Measurements from ENCODE around the gene ZNF786.

ZNF786 gene

GRCh38 chr7:149090397-149091195, at the start of gene ZNF786:
Gene ZNF786 (minus strand): TSS chr7:149090718. CDS start chr7:149090640, 78 bp downstream.
- Histone ChIP-seq H3K9me3 (ENCODE audit: low read length) (peaks cover 15% of the 10 kb centered on the region), H2AFZ (ENCODE audit: low read depth, low read length) (peak within 1 kb of the TSS; percentile 91), H3K27me3 (ENCODE audit: insufficient read depth, low read length) (no peaks in the 10 kb centered on the region), H3K4me3 (ENCODE audit: low read length) (peak within 1 kb of the TSS; percentile 68), H3K4me1 (ENCODE audit: insufficient read depth, low read length) (no peaks in the 10 kb centered on the region), H3K36me3 (ENCODE audit: insufficient read depth, low read length) (peaks cover 9% of the 10 kb centered on the region)

DNA sequence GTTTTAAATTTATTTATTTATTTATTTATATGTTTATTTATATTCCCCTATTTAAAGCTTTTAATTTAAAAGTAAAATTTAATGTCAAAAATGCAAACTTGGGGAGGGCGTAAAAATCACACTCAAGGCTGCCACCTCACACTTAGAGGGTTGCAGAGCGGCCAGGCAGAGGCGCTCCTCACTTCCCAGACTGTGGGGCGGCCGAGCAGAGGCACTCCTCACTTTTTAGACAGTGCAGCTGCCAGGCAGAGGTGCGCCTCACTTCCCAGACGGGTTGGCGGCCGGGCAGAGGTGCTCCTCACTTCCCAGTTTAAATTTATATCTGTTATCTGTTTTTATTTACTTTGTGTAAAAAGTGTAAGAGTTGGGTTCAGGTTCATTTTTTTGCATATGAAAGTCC, 45.6 kb upstream of the ZNF786 start:
- Histone ChIP-seq H3K9me3 (ENCODE audit: low read length) (peaks cover 3% of the 10 kb centered on the region), H3K4me1 (ENCODE audit: insufficient read depth, low read length) (no peaks in the 10 kb centered on the region), H3K27me3 (ENCODE audit: insufficient read depth, low read length) (no peaks in the 10 kb centered on the region), H3K4me3 (ENCODE audit: low read length) (no peak overlapping the region), H3K36me3 (ENCODE audit: insufficient read depth, low read length) (peaks cover 11% of the 10 kb centered on the region), H2AFZ (ENCODE audit: low read depth, low read length) (no peak overlapping the region)

- Histone ChIP-seq H3K4me3 (ENCODE audit: low read length) (no peak overlapping the region), H3K9me3 (ENCODE audit: low read length) (peaks cover 7% of the 10 kb centered on the region), H3K36me3 (ENCODE audit: insufficient read depth, low read length) (peaks cover 24% of the 10 kb centered on the region), H3K4me1 (ENCODE audit: insufficient read depth, low read length) (no peaks in the 10 kb centered on the region), H3K27me3 (ENCODE audit: insufficient read depth, low read length) (no peaks in the 10 kb centered on the region), H2AFZ (ENCODE audit: low read depth, low read length) (no peak overlapping the region)
Observed at GRCh38 chr7:149133028-149133710, 42.7 kb upstream of the ZNF786 start.

DNA sequence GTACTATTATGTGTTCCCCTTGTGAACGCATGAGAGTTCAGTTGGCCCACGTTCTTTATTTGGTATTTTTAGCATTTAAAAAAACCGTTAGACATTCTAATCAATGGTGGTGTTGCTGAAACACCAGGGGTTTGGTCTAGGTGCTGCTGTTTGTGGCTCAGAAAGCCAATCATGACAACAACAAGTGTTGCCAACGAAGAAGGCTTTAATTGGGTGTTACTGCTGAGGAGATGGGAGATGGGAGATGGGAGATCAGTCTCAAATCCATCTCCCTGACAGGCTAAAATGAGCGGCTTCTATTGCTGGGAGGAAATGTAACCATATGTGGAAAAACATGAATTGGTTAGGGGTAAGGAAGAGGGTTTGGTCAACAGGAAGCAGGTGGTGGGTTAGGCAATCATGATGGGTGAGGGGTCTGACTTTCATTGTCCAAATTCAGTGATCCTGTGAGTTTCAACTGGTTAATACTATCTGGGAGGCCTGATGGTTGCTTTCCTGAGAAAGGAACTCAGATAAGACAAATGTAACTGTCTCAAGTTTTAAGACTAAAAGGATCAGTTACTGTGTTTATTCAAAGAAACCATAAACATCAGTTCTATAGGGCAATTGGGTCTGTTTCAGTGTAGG, 40.2 kb upstream of the ZNF786 start:
- Histone ChIP-seq H2AFZ (ENCODE audit: low read depth, low read length) (no peak overlapping the region), H3K36me3 (ENCODE audit: insufficient read depth, low read length) (peaks cover 24% of the 10 kb centered on the region), H3K4me1 (ENCODE audit: insufficient read depth, low read length) (peaks cover 6% of the 10 kb centered on the region)

DNA sequence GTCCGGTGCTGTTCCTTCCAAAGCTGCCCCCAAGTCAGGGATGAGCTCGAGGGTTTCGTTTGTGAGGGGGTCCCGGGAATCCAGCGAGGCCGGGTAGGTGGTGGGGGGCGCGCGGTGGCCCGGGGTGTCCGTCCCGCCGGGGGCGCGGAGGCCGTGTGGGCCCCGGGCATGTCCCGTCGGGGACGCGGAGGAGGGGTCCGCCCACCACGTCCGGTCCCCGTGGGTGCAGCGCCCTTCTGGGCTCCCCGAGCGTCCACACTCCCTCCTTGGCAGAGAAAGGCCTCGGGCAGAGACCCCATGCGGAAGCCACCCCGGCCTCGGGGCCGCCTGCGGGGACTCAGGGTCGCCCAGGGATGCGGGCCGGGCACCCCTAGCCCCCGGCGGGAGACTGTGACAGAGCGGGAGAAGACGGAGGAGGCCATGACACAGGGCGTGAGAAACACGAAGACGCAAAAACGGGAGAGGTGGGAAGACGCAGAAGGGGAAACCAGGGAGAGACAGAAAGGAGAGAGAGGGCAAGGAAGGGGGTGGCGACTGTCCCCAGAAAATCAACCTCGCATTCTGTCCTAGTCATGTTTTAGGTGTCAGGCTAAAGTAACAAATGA, 36.2 kb upstream of the ZNF786 start:
- peaks cover 17% of the 10 kb centered on the region for H3K36me3 ChIP-seq (ENCODE audit: insufficient read depth, low read length)
- H3K4me1 ChIP-seq (ENCODE audit: insufficient read depth, low read length): peaks cover 13% of the 10 kb centered on the region
- no peaks in the 10 kb centered on the region for H3K27me3 ChIP-seq (ENCODE audit: insufficient read depth, low read length)
- peaks cover 7% of the 10 kb centered on the region for H3K9me3 ChIP-seq (ENCODE audit: low read length)
- peak overlapping the region; percentile 86 for H3K4me3 ChIP-seq (ENCODE audit: low read length)
- peak overlapping the region; percentile 81 for H2AFZ ChIP-seq (ENCODE audit: low read depth, low read length)

More for the DNA sequence above, 40.2 kb upstream of the ZNF786 start:
- no peak overlapping the region for H3K4me3 ChIP-seq (ENCODE audit: low read length)
- no peaks in the 10 kb centered on the region for H3K27me3 ChIP-seq (ENCODE audit: insufficient read depth, low read length)
- H3K9me3 ChIP-seq (ENCODE audit: low read length): peaks cover 7% of the 10 kb centered on the region

GRCh38 chr7:149125863-149126661, 35.5 kb upstream of the ZNF786 start, which contains the start of gene ZNF425:
Gene ZNF425 (minus strand): TSS chr7:149126324. CDS start chr7:149126213, 111 bp downstream.
- Histone ChIP-seq H3K27me3 (ENCODE audit: insufficient read depth, low read length) (no peaks in the 10 kb centered on the region), H3K4me1 (ENCODE audit: insufficient read depth, low read length) (peaks cover 13% of the 10 kb centered on the region)

GRCh38 chr7:149125189-149125862, 34.8 kb upstream of the ZNF786 start:
- Histone ChIP-seq H3K27me3 (ENCODE audit: insufficient read depth, low read length) (no peaks in the 10 kb centered on the region), H3K36me3 (ENCODE audit: insufficient read depth, low read length) (peaks cover 5% of the 10 kb centered on the region), H2AFZ (ENCODE audit: low read depth, low read length) (peak overlapping the region; percentile 81), H3K4me3 (ENCODE audit: low read length) (peak overlapping the region; percentile 86), H3K9me3 (ENCODE audit: low read length) (no peaks in the 10 kb centered on the region), H3K4me1 (ENCODE audit: insufficient read depth, low read length) (peaks cover 13% of the 10 kb centered on the region)

More at GRCh38 chr7:149125863-149126661, 35.5 kb upstream of the ZNF786 start, which contains the start of gene ZNF425:
- peak within 1 kb of the TSS; percentile 81 for H2AFZ ChIP-seq (ENCODE audit: low read depth, low read length)
- H3K9me3 ChIP-seq (ENCODE audit: low read length): peaks cover 4% of the 10 kb centered on the region
- H3K36me3 ChIP-seq (ENCODE audit: insufficient read depth, low read length): peaks cover 12% of the 10 kb centered on the region
- H3K4me3 ChIP-seq (ENCODE audit: low read length): peak within 1 kb of the TSS; percentile 86

DNA sequence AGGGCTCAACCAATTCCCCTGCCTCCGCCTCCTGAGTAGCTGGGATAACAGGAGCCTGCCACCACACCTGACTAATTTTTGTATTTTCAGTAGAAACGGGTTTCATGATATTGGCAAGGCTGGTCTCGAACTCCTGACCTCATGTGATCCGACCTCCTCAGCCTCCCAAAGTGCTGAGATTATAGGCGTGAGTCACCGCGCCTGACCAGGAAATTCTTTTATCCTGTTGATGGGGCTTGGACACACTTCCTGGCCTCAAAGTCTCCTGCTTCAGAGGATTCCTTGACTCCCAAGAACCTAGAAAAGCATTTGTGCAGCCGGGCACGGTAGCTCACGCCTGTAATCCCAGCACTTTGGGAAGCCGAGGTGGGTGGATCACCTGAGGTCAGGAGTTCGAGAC, 19.5 kb upstream of the ZNF786 start:
- Histone ChIP-seq H3K4me3 (ENCODE audit: low read length) (no peak overlapping the region), H3K9me3 (ENCODE audit: low read length) (no peaks in the 10 kb centered on the region), H3K36me3 (ENCODE audit: insufficient read depth, low read length) (peaks cover 14% of the 10 kb centered on the region), H3K4me1 (ENCODE audit: insufficient read depth, low read length) (no peaks in the 10 kb centered on the region), H3K27me3 (ENCODE audit: insufficient read depth, low read length) (no peaks in the 10 kb centered on the region), H2AFZ (ENCODE audit: low read depth, low read length) (no peak overlapping the region)

DNA sequence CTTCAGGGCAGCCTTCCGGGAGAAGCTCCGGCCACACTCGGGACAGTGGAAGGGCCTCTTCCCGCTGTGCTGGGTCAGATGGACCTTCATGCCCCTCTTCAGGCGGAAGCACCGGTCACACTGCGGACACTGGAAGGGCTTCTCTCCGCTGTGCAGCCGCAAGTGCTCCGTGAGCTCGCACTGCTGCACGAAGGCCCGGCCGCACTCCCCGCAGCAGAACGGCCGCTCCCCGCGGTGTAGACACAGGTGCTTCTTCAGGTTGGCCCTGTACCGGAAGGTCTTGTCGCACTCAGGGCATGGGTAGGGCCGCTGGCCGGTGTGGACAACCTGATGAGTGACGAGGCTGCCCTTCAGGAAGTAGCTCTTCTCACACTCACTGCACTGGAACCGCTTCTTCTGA, 14.2 kb upstream of the ZNF786 start:
- peaks cover 31% of the 10 kb centered on the region for H3K36me3 ChIP-seq (ENCODE audit: insufficient read depth, low read length)

DNA sequence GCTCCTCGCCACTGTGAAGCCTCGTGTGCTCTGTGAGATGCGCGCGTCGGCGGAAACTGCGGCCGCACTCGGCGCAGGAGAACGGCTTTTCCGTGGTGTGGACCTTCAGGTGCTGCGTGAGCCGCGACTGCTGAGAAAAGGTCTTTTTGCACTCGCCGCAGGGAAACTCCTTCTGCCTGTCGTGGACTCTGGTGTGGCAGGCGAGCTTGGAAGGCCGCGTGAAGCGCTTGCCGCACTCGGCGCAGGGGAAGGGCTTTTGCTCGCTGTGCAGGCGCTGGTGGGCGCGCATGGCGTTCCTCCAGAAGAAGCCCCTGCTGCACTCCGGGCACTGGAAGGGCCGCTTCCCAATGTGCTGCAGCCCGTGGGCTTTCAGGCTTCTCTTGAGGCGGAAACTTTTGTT, 13.7 kb upstream of the ZNF786 start:
- H3K36me3 ChIP-seq (ENCODE audit: insufficient read depth, low read length): peaks cover 31% of the 10 kb centered on the region
- no peak overlapping the region for H3K4me3 ChIP-seq (ENCODE audit: low read length)
- H3K27me3 ChIP-seq (ENCODE audit: insufficient read depth, low read length): no peaks in the 10 kb centered on the region
- no peaks in the 10 kb centered on the region for H3K4me1 ChIP-seq (ENCODE audit: insufficient read depth, low read length)
- H2AFZ ChIP-seq (ENCODE audit: low read depth, low read length): no peak overlapping the region
- H3K9me3 ChIP-seq (ENCODE audit: low read length): no peaks in the 10 kb centered on the region

More for the DNA sequence above, 14.2 kb upstream of the ZNF786 start:
- H3K4me1 ChIP-seq (ENCODE audit: insufficient read depth, low read length): no peaks in the 10 kb centered on the region
- H2AFZ ChIP-seq (ENCODE audit: low read depth, low read length): no peak overlapping the region
- H3K4me3 ChIP-seq (ENCODE audit: low read length): no peak overlapping the region
- no peaks in the 10 kb centered on the region for H3K9me3 ChIP-seq (ENCODE audit: low read length)
- H3K27me3 ChIP-seq (ENCODE audit: insufficient read depth, low read length): no peaks in the 10 kb centered on the region

GRCh38 chr7:149103424-149103823, 12.9 kb upstream of the ZNF786 start:
- Histone ChIP-seq H3K4me3 (ENCODE audit: low read length) (no peak overlapping the region), H2AFZ (ENCODE audit: low read depth, low read length) (no peak overlapping the region), H3K9me3 (ENCODE audit: low read length) (no peaks in the 10 kb centered on the region), H3K36me3 (ENCODE audit: insufficient read depth, low read length) (peaks cover 31% of the 10 kb centered on the region), H3K4me1 (ENCODE audit: insufficient read depth, low read length) (no peaks in the 10 kb centered on the region), H3K27me3 (ENCODE audit: insufficient read depth, low read length) (no peaks in the 10 kb centered on the region)

DNA sequence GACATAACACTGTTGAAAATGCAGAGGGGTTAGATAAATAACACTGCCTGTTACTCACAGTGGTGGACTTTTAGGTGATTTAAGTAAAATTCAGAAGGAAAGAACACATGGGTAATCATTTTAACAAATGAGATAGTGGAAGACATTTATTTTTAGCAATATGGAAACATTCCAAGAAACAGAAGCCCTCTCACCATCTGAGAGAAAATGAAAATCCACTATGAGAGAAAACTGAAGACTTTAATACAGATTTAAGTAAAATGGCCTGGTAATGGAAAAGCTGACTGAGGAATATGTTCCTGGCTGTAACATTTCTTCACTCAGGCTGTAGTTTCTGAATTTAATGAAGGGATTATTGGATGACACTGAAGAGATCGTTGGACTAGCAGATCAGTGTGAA, 12.1 kb upstream of the ZNF786 start:
- H3K9me3 ChIP-seq (ENCODE audit: low read length): no peaks in the 10 kb centered on the region
- H3K27me3 ChIP-seq (ENCODE audit: insufficient read depth, low read length): no peaks in the 10 kb centered on the region
- H3K36me3 ChIP-seq (ENCODE audit: insufficient read depth, low read length): peaks cover 27% of the 10 kb centered on the region
- H3K4me1 ChIP-seq (ENCODE audit: insufficient read depth, low read length): no peaks in the 10 kb centered on the region
- no peak overlapping the region for H2AFZ ChIP-seq (ENCODE audit: low read depth, low read length)
- H3K4me3 ChIP-seq (ENCODE audit: low read length): no peak overlapping the region

All from neuron (in vitro differentiated cells).